SH-SY5Y (cell line): ENCODE measurements around the gene PI4KA.

ENCODE experiments used
- GATA2 ChIP-seq: IDR thresholded peaks from 2 replicates; pipeline ENCODE4 v1.6.1; 2011; ENCODE audit warnings: mild to moderate bottlenecking, low read depth, low read length
- GATA3 ChIP-seq: IDR thresholded peaks from 2 replicates; pipeline ENCODE4 v1.6.1; 2011; ENCODE audit warnings: low read depth, mild to moderate bottlenecking, low read length, moderate library complexity

DNA sequence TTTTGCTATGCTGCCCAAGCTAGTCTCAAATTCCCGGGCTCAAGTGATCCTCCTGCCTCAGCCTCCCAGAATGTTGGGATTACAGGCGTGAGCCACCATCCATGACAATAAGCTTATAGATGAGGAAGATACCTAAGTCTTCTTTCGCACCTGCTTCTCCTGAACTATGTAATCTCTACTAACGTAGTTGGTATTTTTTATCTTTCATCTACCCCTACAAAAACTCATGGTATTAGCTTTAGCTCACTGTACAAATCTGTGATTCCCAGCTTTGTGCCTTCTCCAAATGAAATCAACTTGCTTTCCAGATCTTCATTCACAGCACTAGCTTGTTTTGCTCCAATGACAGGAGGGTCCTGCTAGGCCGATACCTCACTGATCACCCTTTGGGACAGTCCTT is 36.4 kb downstream of the PI4KA start:
- TF ChIP-seq GATA2 (no peak), GATA3 (no peak)
